NK-92 (cell line): ENCODE results near the gene BFSP2.
"Not testable (repeated sequence)": the region's sequence is repeated elsewhere in the genome, so short reads cannot be mapped to it uniquely, and the experiment has no call there.

Experiments
- DNase-seq: peaks from one replicate; lab custom pipeline; 2025; ENCODE audit not compliant: unreplicated experiment; lab: John Stamatoyannopoulos, UW

BFSP2 gene

DNA sequence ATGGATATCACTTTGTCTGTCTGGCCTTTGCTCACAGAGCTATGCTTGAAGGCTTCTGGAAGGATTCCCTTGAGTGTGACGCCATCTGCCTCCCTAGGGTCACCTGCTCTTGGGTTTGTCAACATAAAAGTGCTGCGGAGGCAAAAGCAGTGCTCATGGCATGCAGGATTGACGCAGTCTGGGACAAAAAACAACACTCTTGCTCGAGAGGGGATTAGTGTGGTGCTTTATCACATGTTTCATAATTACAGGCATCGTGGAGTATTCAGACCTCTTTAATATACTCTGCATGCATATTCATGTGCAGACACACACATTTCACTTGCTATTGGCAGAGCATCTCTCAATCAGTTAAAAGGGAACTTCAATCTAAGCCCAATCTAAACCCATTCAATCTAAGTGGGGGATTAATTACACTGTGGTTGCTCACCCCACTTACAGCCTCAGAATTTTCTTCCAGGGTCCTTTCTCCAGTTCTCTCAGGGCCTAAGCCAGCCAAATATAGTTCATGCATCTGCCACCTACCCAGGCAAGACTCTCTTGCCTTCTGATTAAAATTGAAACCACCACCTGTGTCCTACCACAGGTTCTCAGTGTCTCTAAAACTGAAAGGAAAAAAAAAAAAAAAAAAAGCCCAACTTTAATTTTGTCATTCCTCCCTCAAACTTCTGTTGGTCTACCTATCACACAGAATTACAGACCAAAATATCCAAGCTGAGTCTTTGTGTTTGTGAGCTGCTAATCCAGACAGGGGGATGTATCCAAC, 75.6 kb downstream of the BFSP2 start:
- no peak for DNase-seq

DNA sequence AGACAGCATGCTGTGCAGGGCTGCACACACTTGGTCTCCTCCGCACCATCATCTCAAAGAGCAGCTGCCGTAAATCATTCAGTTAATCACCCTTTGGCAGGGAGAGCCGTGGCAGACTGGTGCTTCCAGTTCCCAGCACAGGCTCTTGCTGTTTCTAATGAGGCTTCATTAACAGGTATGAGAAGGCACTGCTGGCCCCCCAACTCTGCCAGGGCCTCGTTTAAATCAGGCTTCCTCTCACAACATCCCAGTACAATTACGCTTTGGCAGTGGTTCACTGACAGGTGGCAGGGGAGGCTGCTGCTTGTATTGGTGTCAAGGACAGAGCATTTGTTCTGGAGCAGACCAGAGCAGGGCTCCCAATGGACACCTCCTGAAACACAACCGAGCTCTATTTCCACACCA, 77.1 kb downstream of the BFSP2 start:
- no peak for DNase-seq

DNA sequence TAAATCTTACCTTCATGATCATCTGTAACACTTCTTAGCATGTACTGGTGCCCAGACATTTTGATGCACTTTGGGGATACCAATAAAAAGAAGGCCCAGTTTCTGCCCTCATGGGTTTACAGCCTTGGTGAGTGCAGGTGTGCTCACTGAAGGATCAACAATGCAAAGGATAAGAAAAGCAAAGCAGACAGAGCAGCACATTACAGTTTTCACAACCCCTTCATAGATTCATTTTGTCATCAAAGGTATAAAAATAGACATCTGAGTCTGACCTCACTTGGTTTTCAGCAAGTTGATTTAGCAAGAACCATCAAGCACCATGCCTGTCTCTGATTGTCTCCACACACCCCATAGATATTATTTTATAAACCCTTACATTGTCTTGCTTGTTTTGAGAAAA, 77.6 kb downstream of the BFSP2 start:
- no peak for DNase-seq

DNA sequence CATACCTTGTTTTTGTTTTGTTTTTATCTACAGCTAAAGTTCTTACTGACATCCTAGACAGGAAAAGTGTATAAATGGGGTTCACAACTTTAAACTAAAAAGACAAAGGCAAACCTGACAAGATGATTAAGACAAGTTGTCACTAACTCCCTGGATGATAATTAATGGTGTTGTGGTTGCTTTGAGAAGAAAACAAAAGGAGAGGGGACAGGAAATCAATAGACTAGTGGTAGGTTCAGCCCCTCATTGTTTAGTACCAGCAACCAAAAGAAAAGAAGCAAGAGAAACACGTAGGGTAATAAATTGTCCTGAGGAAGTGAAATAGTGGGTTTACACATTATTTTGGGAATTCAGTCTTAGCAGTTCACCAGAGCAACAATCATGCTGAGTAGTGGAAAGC, 78.8 kb downstream of the BFSP2 start:
- DNase-seq: no peak

DNA sequence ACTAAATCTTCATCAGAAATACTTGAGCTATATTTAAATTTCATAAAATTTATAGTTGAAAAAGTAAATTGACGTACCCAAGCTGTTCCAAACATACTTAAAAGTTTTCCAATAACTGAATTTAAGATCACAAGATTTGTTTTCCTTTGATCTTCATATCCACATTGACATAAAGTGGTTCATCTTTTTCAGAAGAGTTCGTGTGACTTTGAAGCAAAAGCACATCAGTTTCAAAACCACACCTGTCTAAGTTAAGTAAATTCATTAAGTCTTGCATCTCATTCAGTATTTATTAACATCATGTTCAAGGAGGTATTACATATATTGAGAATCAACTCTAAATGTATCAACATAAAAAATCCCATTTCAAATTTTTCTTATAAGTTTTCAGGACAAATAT, 79.5 kb downstream of the BFSP2 start:
- no peak for DNase-seq

DNA sequence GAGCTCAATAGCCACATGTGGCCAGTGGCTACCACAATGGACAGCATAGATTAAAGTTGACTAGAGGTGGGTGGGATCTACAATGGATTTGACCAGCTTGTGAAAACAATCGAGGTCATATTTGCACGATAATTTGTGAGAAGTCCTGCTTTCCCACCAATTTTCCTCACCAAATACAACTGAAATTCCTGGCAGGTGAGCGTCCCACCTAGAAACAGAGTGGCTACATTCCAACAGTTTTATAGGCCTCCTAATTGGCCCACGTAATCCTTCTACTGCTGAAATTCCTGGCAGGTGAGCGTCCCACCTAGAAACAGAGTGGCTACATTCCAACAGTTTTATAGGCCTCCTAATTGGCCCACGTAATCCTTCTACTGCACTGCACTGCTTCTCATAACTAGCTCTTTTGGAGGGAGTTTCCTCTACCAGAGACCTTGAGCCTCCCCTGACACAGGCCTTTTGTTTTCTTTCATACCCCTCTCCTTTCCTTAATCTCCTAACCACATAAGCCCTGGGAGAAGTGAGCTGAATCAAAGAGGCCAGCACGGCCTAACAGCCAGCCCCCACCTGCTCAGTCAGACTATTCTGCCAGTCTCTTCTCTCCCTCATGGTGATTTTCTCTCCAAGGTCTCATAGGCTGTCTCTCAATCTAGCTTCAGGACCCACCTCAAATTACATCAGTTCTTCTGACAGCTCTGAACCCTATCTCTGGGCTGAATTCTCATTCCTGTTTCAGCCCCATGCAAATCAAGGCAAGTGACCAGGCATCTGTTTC, 80.2 kb downstream of the BFSP2 start:
- no peak for DNase-seq

DNA sequence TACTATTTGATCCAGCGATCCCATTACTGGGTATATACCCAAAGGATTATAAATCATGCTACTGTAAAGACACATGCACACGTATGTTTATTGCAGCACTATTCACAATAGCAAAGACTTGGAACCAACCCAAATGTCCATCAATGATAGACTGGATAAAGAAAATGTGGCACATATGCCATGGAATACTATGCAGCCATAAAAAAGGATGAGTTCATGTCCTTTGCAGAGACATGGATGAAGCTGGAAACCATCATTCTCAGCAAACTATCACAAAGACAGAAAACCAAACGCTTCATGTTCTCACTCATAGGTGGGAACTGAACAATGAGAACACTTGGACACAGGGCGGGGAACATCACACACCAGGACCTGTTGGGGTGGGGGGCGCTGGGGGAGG, 82.6 kb downstream of the BFSP2 start:
- not testable (repeated sequence) for DNase-seq

DNA sequence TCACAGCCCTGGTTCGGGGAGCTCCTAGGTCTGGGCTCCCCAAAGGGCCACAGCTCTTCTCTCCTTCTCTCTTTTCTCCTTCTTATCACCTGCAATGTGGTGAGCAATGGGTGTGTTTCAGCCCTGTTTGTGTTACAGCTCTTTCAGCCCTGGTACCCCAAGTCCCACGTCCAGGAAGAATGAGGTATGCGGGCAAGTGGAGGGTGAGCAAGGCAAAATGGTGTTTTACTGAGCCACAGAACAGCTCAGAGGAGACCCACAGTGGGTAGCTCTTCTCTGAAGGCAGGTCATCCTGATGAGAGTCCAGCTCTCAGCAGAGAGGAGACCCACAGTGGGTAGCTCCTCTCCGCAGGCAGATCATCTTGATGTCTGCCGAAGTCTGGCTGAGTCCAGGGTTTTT, 86.8 kb downstream of the BFSP2 start:
- no peak for DNase-seq

DNA sequence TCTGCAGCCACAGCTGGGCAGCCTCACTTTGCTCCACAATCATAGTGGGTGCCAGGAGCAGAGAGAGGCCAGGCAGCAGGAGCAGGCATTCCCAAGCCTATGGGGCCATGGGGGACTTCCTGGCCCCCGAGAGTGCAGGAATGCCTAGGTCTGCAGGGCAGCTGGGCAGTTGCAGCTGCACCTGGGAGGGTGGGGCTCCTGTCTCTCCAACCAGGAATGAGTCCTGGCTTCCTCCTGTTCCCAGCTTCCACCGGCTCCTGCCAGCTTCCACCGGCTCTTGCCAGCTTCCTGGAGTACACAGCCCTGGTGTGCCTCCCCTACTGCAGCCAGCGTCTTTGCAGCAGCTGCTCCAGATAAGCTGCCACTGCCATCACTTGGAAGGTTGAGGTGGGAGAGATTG, 87.3 kb downstream of the BFSP2 start:
- DNase-seq: no peak

DNA sequence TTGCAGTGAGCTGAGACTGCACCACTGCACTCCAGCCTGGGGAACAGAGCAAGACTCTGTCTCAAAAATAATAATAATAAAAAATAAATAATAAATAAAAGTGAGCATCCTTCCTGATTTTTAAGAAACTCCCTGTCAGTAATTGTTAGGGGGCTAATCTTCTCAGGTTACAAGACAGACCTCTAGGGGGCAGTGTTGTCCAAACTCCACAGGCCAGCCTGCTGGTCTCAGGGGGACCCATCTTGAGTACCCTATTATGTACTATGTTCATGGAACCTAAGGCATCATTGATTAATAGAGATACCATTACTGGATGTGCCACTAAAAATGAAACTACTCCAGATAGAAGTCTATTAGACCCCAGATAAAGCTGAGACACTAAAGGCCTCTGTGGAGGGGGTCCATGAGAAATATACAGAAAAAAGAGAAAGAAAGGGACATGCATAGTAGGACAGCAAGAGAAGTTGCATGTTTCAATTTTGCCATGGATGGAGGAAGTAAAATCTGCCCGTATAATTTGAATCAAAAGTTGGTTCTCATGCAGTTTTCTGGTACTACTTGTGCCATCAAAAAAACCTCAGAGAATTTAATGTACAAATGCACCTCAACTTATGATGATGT, 88.2 kb downstream of the BFSP2 start:
- DNase-seq: no peak

DNA sequence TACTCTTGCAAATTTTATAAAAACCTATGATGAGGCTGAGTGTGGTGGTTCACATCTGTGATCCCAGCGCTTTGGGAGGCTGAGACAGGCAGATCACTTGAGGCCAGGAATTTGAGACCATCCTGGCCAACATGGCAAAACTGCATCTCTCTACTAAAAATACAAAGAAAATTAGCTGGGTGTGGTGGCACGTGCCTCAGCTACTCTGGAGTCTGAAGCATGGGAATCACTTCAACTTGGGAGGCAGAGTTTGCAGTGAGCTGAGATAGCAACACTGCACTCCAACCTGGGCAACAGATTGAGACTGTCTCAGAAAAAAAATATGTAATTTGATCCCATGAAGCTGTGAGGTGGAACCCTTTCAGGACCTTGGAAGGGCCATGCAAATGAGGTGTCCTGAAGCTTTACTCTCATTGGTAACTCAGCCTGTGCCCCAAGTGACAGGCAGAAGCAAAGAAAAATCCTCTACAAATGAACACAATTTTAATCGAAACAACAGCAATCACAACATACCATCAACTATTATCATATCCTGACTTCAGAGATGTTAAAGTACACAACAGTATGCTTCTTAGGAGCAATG, 89.0 kb downstream of the BFSP2 start:
- no peak for DNase-seq

DNA sequence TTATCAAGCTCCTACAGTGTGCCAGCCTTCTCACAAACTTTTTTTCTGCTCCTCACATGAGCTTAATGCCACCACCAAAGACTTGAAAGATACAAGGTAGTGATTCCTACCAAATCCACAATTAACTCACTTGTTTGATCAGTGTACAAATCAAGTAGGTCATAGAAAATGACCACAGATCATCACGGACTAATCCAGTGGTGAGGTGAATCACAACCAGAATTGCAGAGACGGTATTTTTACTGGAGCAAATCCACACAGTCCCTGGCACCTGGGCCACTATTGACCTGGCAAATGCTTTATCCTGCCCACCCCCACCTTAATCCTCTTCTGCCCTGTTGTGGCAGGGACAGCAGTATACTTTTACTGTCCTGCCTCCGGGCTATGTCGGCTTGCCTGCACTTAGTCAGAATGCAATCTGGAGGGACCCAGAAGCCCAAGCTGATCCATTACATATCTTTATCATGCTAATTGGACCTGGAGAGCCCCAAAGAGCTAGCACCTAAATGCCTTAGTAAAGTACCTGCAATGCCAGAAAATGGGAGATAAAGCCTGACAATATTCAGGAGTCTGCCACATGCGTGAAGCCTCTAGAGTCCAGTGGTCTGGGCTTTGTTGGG, 89.7 kb downstream of the BFSP2 start:
- DNase-seq: no peak

DNA sequence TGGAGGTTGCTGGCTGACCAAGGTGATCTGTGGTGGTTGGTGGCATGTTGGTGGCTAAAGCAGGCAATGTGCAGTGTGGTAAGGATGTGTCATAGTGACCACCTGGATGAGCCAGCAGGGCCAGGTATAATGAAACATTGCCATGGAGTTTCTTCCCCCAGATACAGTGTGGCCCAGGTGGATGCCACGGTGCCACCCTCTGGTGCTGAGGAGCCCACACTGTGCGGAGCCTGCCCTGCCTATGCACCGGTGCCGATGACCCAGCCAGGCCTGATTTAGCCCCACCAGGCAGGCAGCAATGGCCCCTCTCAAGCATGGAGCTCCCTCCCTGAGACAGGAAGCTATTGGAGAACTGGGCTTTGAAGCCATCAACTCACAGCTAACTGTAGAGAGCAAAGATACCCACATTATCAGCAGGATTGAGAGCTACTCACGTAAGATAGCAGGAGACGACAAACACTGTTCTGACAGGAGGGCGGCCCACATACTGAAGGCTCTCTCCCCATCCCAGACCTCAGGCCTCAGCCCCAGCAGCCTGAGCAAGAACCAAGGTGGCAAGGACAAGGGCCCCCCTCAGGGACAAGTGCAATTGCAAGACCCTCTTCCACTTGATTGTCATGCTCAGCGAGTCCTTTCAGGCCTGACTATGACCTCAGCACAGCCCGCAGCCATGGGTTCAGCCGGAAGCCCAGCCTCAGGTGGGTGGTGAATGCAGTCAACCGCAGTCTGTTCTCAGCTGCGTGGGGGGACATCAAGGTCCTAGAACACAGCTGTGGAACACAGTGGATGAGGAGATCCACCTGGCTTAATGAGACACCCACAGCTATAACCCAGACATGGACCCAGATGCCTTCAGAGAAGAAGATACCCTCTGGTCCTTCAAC, 90.9 kb downstream of the BFSP2 start:
- no peak for DNase-seq

DNA sequence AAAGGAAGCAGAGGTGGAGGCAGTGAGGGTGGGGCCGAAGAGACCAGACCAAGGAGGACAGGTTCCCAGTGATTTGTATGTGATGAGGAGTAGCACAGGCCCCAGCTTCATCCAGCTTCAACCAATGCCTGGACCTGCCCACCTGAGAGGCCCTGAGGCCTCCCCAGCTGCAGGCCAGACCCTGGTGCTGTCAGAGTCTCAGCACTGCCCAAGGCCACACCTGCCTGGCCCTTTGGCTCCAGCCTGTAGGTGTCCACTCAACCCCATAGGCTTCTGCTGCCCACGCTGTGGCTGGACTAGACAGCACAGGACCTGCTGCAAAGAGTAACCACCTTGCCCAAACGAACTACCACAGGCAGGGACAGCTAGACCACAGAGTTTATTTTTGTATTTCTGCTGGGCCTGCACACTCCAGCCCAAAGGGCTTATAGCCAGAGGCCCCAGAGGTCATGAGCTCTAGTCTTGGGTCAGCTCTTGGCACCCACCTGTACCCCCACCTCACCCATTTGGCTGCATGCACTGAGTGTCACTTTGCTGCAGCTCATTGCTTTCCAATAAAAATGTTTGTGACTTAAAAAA, 91.7 kb downstream of the BFSP2 start:
- no peak for DNase-seq

DNA sequence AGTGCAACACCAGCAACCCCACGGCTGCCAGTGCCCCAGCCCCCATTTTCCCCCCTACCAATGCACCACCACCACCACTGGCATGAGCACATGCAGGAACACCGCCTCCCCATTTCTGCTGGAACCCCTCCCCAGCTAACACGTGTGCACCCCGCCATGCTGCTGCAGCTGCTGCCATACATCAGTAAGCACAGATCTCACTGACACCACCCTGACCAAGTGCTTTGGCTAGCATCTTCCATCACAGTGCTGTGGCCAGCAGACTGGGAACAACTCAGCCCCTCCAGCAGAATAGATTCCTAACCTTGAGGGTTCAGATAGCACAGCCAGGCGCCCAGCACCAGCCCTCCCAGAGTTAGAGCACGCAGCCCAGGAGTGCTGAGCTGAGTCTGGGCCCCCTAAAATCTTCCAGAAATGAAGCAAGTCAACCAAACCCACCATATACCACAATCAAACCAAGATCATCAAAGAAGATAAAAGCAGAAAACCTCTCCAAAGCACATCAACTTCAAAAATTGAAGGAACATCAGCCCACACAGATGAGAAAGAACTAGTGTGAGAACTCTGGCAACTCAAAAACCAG, 92.4 kb downstream of the BFSP2 start:
- no peak for DNase-seq

DNA sequence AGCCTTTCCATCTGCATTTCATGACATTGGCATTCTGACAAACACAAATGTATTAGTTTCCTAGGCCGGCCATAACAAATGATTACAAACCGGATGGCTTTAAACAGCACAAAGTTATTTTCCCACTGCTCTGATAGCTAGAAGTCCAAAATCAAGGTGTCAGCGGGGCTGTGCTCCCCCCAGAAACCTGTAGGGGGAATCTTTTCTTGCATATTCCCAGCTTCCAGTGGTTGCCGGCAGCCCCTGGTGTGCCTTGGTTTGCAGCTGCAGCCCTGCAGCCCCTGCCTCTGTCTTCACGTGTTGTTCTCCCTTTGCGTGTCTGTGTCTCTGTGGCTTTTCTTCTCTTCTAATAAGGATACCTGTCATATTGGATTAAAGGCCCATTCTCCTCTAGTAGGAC, 94.6 kb downstream of the BFSP2 start:
- DNase-seq: no peak

DNA sequence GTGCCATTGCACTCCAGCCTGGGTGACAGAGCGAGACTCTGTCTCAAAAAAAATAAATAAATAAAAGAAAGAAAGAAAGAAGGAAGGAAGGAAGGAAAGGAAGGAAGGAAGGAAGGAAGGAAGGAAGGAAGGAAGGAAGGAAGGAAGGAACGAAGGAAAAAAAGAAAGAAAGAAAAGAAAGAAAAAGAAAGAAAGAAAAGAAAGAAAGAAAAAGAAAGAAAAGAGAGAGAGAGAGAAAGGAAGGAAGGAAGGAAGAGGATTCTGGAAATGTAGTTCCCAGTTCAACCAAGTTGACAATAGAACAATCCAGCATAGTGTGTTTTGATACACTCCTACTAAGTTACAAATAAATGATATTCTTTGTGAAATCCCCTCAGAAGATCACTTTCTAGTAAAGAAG, 102.7 kb downstream of the BFSP2 start:
- DNase-seq: not testable (repeated sequence)

DNA sequence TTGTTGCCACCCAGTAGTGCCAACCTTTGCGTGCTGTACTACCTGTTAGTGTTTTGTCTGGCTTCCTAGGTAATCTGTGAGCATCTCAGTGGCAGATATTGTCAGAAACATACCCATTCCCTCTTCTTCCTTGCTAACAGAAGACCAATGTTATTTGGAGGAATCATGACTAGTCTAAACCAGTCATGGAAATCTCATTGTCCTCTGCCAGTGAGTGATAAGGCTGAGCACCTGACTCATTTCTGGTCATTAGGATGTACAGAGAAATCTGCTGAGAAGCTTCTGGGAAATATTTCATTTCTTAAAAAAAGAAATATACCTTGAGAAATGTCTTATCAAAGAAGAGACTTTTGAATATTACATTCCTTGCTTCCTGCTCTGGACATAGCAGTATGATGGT, 103.6 kb downstream of the BFSP2 start:
- no peak for DNase-seq

DNA sequence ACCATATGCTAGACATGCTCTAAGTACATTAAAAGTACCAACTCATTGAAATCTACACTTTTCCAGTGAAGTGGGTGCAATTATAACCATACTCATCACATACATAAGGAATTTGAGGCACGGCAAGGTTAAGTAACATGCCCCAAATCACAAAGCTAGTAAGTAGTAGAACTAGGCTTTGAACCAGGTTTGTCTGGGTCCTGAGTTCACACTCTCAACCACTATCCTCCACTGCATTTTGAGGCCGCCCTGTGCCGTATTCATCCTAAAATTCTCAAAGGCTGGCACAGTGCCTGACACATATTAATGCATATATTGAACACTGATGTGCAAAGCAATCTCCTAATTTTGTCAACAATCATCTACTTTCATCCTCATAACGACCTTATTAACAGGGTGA, 104.9 kb downstream of the BFSP2 start:
- no peak for DNase-seq

DNA sequence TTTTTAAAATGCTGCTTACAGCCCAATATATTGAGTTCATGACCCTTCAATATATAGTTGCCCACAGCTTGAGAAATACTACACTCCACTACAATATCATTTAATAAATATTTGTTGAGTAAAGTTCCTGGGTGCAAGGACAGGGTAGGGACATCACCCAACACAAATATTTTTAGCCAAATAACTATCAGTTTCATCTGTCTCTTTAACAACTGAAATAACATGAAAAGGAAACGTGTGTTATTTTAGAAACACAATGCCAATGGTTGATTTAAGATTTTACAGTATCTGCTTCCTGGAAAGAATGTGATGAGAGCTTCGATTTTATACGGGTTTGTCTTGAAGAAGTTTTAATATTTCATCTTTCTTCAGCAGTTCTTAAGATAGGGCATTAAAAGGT, 106.0 kb downstream of the BFSP2 start:
- DNase-seq: no peak
